ENCODE data around the gene COL20A1. TPM values are rescaled to one million over a fixed set of nuclear protein-coding genes. Genes with fewer than 3 reads are reported as not detected.
A peak's percentile ranks its signal among the peaks of the same experiment; 100 is the strongest.

COL20A1 gene
- total and polyA plus RNA-seq, 2 of the 13 experiments (the other 11 are each of a cell fraction or from before 2014, with no cell fraction given), result not detected

DNA sequence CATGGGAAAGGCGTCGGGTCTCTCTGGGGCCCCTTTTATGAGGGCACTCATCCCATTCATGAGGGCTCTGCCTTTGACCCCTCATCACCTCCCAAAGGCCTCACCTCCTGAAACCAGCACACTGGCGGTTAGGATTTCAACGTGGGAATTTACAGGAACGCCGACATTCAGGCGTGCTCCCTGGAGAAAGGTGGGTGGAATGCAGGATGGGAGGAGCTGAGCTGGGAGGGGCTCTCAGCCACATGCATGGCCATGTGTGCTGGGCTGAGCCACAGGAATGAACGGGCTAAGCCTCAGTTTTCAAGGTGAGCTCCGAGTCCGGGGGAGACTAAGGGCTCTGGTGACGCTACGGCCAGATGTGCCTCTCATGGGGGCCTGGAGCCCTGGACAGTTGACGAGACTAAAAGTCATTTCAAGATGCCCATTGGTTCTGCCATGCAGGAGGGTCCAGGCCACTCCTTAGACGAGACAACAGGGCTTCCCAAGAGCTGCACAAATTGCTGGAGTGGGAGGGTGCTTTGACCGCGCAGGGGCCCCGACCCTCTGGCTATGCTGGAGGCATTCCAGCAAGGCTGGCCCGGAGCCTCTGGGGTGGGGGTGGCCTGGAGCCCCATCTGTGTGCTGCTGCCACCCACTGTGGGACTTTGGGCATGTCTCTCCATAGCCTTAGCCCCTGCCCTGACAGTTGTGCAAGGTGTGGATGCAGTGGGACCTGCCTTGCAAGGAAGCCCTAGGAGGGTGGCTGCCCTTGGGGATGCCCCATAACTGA is 24.1 kb upstream of the COL20A1 start (continued):
- TF ChIP-seq, protein P1, sequence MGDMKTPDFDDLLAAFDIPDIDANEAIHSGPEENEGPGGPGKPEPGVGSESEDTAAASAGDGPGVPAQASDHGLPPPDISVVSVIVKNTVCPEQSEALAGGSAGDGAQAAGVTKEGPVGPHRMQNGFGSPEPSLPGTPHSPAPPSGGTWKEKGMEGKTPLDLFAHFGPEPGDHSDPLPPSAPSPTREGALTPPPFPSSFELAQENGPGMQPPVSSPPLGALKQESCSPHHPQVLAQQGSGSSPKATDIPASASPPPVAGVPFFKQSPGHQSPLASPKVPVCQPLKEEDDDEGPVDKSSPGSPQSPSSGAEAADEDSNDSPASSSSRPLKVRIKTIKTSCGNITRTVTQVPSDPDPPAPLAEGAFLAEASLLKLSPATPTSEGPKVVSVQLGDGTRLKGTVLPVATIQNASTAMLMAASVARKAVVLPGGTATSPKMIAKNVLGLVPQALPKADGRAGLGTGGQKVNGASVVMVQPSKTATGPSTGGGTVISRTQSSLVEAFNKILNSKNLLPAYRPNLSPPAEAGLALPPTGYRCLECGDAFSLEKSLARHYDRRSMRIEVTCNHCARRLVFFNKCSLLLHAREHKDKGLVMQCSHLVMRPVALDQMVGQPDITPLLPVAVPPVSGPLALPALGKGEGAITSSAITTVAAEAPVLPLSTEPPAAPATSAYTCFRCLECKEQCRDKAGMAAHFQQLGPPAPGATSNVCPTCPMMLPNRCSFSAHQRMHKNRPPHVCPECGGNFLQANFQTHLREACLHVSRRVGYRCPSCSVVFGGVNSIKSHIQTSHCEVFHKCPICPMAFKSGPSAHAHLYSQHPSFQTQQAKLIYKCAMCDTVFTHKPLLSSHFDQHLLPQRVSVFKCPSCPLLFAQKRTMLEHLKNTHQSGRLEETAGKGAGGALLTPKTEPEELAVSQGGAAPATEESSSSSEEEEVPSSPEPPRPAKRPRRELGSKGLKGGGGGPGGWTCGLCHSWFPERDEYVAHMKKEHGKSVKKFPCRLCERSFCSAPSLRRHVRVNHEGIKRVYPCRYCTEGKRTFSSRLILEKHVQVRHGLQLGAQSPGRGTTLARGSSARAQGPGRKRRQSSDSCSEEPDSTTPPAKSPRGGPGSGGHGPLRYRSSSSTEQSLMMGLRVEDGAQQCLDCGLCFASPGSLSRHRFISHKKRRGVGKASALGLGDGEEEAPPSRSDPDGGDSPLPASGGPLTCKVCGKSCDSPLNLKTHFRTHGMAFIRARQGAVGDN (CRISPR knock-in tag; IDR thresholded peaks at IDR 0.05), result peak; percentile 34
- TF ChIP-seq CBX2 (IDR thresholded peaks at IDR 0.05; ENCODE audit: low read depth, low read length), result no peak
- TF ChIP-seq CBX2 (CRISPR knock-in tag; IDR thresholded peaks at IDR 0.05; ENCODE audit: low read depth), result no peak
- TF ChIP-seq PHF8 (CRISPR knock-in tag; IDR thresholded peaks at IDR 0.05), result peak; percentile 10; the same call in 1 of the 2 replicates
- TF ChIP-seq POLR2AphosphoS2 (IDR thresholded peaks at IDR 0.05; ENCODE audit: low read depth, low read length), result no peak
- TF ChIP-seq, protein P2, sequence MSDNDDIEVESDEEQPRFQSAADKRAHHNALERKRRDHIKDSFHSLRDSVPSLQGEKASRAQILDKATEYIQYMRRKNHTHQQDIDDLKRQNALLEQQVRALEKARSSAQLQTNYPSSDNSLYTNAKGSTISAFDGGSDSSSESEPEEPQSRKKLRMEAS (IDR thresholded peaks at IDR 0.05), result peak; percentile 41; the same call in 1 of the 2 replicates
- no peak for TF ChIP-seq JUND (CRISPR knock-in tag; IDR thresholded peaks at IDR 0.05)
- 0 out of 2 replicates have a peak, but pooled peaks have one; percentile 23 for TF ChIP-seq GABPB1 (CRISPR knock-in tag; IDR thresholded peaks at IDR 0.05)
- TF ChIP-seq ZNF563 (CRISPR knock-in tag; IDR thresholded peaks at IDR 0.05), result peak; percentile 30; the same call in 1 of the 2 replicates
- TF ChIP-seq NPAS2 (CRISPR knock-in tag; IDR thresholded peaks at IDR 0.05; ENCODE audit: borderline replicate concordance), result peak; percentile 29; the same call in 1 of the 2 replicates
- TF ChIP-seq TEAD3 (CRISPR knock-in tag; optimal IDR thresholded peaks at IDR 0.05; ENCODE audit: borderline replicate concordance), result peak; percentile 68
- TF ChIP-seq, protein P3, sequence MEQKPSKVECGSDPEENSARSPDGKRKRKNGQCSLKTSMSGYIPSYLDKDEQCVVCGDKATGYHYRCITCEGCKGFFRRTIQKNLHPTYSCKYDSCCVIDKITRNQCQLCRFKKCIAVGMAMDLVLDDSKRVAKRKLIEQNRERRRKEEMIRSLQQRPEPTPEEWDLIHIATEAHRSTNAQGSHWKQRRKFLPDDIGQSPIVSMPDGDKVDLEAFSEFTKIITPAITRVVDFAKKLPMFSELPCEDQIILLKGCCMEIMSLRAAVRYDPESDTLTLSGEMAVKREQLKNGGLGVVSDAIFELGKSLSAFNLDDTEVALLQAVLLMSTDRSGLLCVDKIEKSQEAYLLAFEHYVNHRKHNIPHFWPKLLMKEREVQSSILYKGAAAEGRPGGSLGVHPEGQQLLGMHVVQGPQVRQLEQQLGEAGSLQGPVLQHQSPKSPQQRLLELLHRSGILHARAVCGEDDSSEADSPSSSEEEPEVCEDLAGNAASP (CRISPR knock-in tag; IDR thresholded peaks at IDR 0.05; ENCODE audit: borderline replicate concordance), result no peak
- no peak for TF ChIP-seq SP2 (CRISPR knock-in tag; IDR thresholded peaks at IDR 0.05)
- TF ChIP-seq ARNTL (CRISPR knock-in tag; IDR thresholded peaks at IDR 0.05), result peak; percentile 86
- TF ChIP-seq EED (CRISPR knock-in tag; IDR thresholded peaks at IDR 0.05), result 0 out of 2 replicates have a peak, but pooled peaks have one; percentile 4
- TF ChIP-seq DMAP1 (CRISPR knock-in tag; IDR thresholded peaks at IDR 0.05), result peak; percentile 52; the same call in 1 of the 2 replicates
- 0 out of 2 replicates have a peak, but pooled peaks have one; percentile 40 for TF ChIP-seq TGIF2 (CRISPR knock-in tag; IDR thresholded peaks at IDR 0.05)
- TF ChIP-seq, protein P4, sequence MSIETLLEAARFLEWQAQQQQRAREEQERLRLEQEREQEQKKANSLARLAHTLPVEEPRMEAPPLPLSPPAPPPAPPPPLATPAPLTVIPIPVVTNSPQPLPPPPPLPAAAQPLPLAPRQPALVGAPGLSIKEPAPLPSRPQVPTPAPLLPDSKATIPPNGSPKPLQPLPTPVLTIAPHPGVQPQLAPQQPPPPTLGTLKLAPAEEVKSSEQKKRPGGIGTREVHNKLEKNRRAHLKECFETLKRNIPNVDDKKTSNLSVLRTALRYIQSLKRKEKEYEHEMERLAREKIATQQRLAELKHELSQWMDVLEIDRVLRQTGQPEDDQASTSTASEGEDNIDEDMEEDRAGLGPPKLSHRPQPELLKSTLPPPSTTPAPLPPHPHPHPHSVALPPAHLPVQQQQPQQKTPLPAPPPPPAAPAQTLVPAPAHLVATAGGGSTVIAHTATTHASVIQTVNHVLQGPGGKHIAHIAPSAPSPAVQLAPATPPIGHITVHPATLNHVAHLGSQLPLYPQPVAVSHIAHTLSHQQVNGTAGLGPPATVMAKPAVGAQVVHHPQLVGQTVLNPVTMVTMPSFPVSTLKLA (IDR thresholded peaks at IDR 0.05), result peak; percentile 40; the same call in 1 of the 2 replicates
